ENCODE data around the gene METTL9. TPM values are rescaled to one million over a fixed set of nuclear protein-coding genes. Genes with fewer than 3 reads are reported as not detected.

METTL9 gene
- total and polyA plus RNA-seq, 9 of the 15 experiments (the other 6 are each of a cell fraction or from before 2014, with no cell fraction given), result 12.2 to 107 (median 79.1) TPM

DNA sequence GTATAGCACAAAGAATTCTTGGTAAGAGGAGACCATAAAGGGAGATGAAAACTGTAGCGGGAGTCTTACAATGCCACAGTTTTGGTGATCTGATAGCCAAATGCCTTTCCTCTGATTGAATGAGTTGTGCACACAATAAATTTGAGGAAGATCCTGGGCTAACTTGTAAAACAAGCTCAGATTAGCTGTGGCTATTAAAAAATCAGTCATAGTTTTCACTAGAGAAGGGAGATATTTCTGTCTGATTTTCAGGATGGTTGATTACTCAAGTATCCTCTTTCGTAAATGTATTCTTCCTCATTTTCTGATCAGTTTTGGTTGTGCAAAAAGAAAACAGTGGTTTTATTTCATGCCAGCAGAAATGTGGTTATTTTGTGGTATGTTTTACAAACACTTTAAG is 9.1 kb upstream of the METTL9 start:
- H4K20me1 ChIP-seq (replicated peaks; ENCODE audit: control insufficient read depth, insufficient read depth, low read length), result no peaks in the 10 kb centered on the region
- DNase-seq (ENCODE audit: extremely low read depth in 1 of 4, low spot score in 3 of 4) (no peak), ATAC-seq (no peak), FAIRE-seq (no peak)
- ChIA-PET POLR2A (interaction anchor here (0.6 to 1.0 kb wide), 2 partner anchors 8 to 1925 kb away, joined by 3 read pairs; no protein-coding TSS in a partner anchor), CTCF (ENCODE audit: low intra/inter-chr PET ratio) (no interaction called here)
- no peak overlapping the region for H3K4me2 ChIP-seq (ENCODE audit: insufficient read depth, low read length)
- TF ChIP-seq ZNF511 (CRISPR knock-in tag; IDR thresholded peaks at IDR 0.05), result no peak
- TF ChIP-seq RFX5 (IDR thresholded peaks at IDR 0.05; ENCODE audit: low read depth, low read length), result no peak
- no peak for TF ChIP-seq CBX2 (IDR thresholded peaks at IDR 0.05; ENCODE audit: insufficient read depth, low read length, poor library complexity, severe bottlenecking)
- no peak for TF ChIP-seq CXXC5 (CRISPR knock-in tag; IDR thresholded peaks at IDR 0.05)
- no peak for TF ChIP-seq TCF15 (CRISPR knock-in tag; IDR thresholded peaks at IDR 0.05)
- TF ChIP-seq HDAC1 (IDR thresholded peaks at IDR 0.05), result no peak
- no peak for TF ChIP-seq TCF7 (IDR thresholded peaks at IDR 0.05; ENCODE audit: borderline replicate concordance)
- no peak for TF ChIP-seq KLF16 (IDR thresholded peaks at IDR 0.05)
- no peak for TF ChIP-seq RBFOX2 (IDR thresholded peaks at IDR 0.05; ENCODE audit: low read depth, low read length)
- TF ChIP-seq KLF10 (CRISPR knock-in tag; IDR thresholded peaks at IDR 0.05), result no peak
- TF ChIP-seq, protein P1, sequence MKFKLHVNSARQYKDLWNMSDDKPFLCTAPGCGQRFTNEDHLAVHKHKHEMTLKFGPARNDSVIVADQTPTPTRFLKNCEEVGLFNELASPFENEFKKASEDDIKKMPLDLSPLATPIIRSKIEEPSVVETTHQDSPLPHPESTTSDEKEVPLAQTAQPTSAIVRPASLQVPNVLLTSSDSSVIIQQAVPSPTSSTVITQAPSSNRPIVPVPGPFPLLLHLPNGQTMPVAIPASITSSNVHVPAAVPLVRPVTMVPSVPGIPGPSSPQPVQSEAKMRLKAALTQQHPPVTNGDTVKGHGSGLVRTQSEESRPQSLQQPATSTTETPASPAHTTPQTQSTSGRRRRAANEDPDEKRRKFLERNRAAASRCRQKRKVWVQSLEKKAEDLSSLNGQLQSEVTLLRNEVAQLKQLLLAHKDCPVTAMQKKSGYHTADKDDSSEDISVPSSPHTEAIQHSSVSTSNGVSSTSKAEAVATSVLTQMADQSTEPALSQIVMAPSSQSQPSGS (CRISPR knock-in tag; IDR thresholded peaks at IDR 0.05), result no peak
- TF ChIP-seq SP2 (IDR thresholded peaks at IDR 0.05; ENCODE audit: extremely low read depth, low read depth, low read length, poor library complexity, severe bottlenecking), result no peak
- no peak for TF ChIP-seq ZSCAN32 (CRISPR knock-in tag; IDR thresholded peaks at IDR 0.05)
- TF ChIP-seq SRSF3 (IDR thresholded peaks at IDR 0.05; ENCODE audit: insufficient read depth, low read length), result no peak
- TF ChIP-seq PHTF2 (CRISPR knock-in tag; IDR thresholded peaks at IDR 0.05), result no peak
- TF ChIP-seq ZFP1 (CRISPR knock-in tag; IDR thresholded peaks at IDR 0.05), result no peak
- no peak for TF ChIP-seq ATF4 (CRISPR knock-in tag; IDR thresholded peaks at IDR 0.05)
- no peak for TF ChIP-seq ADNP (tag; IDR thresholded peaks at IDR 0.05)
- no peak overlapping the region for H3K4me3 ChIP-seq
- WGBS (ENCODE audit: insufficient coverage, low coverage, missing lambda C conversion rate), result 31% methylated on average over 2 of the region's 2 CpGs
- no peaks in the 10 kb centered on the region for H3K79me2 ChIP-seq (ENCODE audit: control insufficient read depth, insufficient read depth, low read length)
- no peaks in the 10 kb centered on the region for H3K9me3 ChIP-seq (replicated peaks; ENCODE audit: control insufficient read depth, insufficient read depth, low read depth, low read length)
- no peaks in the 10 kb centered on the region for H3K9me1 ChIP-seq (ENCODE audit: control insufficient read depth, insufficient read depth, low read length)
- in situ Hi-C loops (cut with MboI), result loop anchor here (25.0 kb wide), 1 partner anchor 972 kb away; no protein-coding TSS in a partner anchor
- no peak overlapping the region for H3K27ac ChIP-seq (ENCODE audit: extremely low read depth, low read depth, low read length)
- H2AFZ ChIP-seq (ENCODE audit: low read depth, low read length), result no peak overlapping the region
- intact Hi-C loops (cut with micrococcal nuclease), result no loop called here
- peaks cover 0 to 2% of the 10 kb centered on the region in 2 experiments; a peak in 2 of 5 replicates for H3K27me3 ChIP-seq (ENCODE audit: control insufficient read depth in 2 of 2, insufficient read depth in 2 of 2, low read length in 2 of 2)
- H3K36me3 ChIP-seq (ENCODE audit: control insufficient read depth, insufficient read depth, low read length), result no peaks in the 10 kb centered on the region
- H3K9ac ChIP-seq (ENCODE audit: insufficient read depth in 1 of 2, low read depth in 2 of 2, low read length in 2 of 2), result no peak overlapping the region
- no TSS peak for BruUV-seq (replicated peaks)
- H3K4me1 ChIP-seq (replicated peaks in 1 of 2; ENCODE audit: control insufficient read depth in 2 of 2, insufficient read depth in 2 of 2, low read length in 2 of 2), result no peaks in the 10 kb centered on the region; a peak in 1 of 5 replicates

All from K562 (cell line).